Neuronal stem cell (in vitro differentiated cells): Measurements from ENCODE around the gene TRAPPC3L.

Source experiments
- DNase-seq: peaks from one replicate; pipeline ENCODE4 v3.0.0-alpha.2; 2013; ENCODE audit warnings: low spot score
- H2AFZ ChIP-seq: one replicate; pipeline ENCODE4 v1.6.1; 2013; ENCODE audit warnings: mild to moderate bottlenecking, low read length, inconsistent platforms
- H2AK5ac ChIP-seq: 2 replicates; pipeline ENCODE4 v1.6.1; 2013; ENCODE audit warnings: low read depth, mild to moderate bottlenecking, inconsistent platforms, low read length, moderate library complexity, mixed read lengths
- H2BK120ac ChIP-seq: 2 replicates; pipeline ENCODE4 v1.6.1; 2013; ENCODE audit warnings: low read depth, mild to moderate bottlenecking, inconsistent platforms, low read length, moderate library complexity, mixed read lengths
- H2BK12ac ChIP-seq: one replicate; pipeline ENCODE4 v1.6.1; 2013; ENCODE audit warnings: low read length, inconsistent platforms
- H2BK15ac ChIP-seq: 2 replicates; pipeline ENCODE4 v1.6.1; 2013; ENCODE audit warnings: mild to moderate bottlenecking, low read length, inconsistent platforms, mixed read lengths
- H2BK5ac ChIP-seq: one replicate; pipeline ENCODE4 v1.6.1; 2013; ENCODE audit warnings: inconsistent platforms, mild to moderate bottlenecking, low read length, moderate library complexity
- H3K14ac ChIP-seq: one replicate; pipeline ENCODE4 v1.6.1; 2013; ENCODE audit warnings: low read length, inconsistent platforms
- H3K18ac ChIP-seq: 2 replicates; pipeline ENCODE4 v1.6.1; 2013; ENCODE audit warnings: low read length, inconsistent platforms
- H3K23ac ChIP-seq: 2 replicates; pipeline ENCODE4 v1.6.1; 2013; ENCODE audit warnings: low read depth, mild to moderate bottlenecking, mixed read lengths, low read length, inconsistent platforms; ENCODE audit not compliant: poor library complexity
- H3K27ac ChIP-seq: replicated peaks from 3 replicates; pipeline ENCODE4 v1.5.1; 2013; ENCODE audit warnings: low read length, inconsistent platforms
- H3K27me3 ChIP-seq, 3 experiments: 2 replicates each; pipeline ENCODE4 v1.6.1; 2013; ENCODE audit warnings: low read length in 3 of 3, mild to moderate bottlenecking in 2 of 3, inconsistent platforms in 1 of 3, low read depth in 1 of 3, mixed read lengths in 1 of 3, moderate library complexity in 1 of 3; ENCODE audit not compliant: control insufficient read depth in 3 of 3, insufficient read depth in 3 of 3
- H3K36me3 ChIP-seq, 2 donors: replicated peaks in 1 of 2; 2 replicates each; pipeline ENCODE4 v1.6.1; 2013; ENCODE audit warnings: low read length in 2 of 2; ENCODE audit not compliant: control insufficient read depth in 2 of 2, insufficient read depth in 2 of 2
- H3K4ac ChIP-seq: 2 replicates; pipeline ENCODE4 v1.6.1; 2013; ENCODE audit warnings: inconsistent platforms, mild to moderate bottlenecking, low read length, moderate library complexity
- H3K4me1 ChIP-seq, 2 donors: 1 replicate in 1 of 2; 2 replicates in 1 of 2; pipeline ENCODE4 v1.6.1; 2013; ENCODE audit warnings: low read length in 2 of 2, low read depth in 1 of 2; ENCODE audit not compliant: control insufficient read depth in 2 of 2, insufficient read depth in 1 of 2
- H3K4me2 ChIP-seq: one replicate; pipeline ENCODE4 v1.6.1; 2013; ENCODE audit warnings: mild to moderate bottlenecking, low read length, inconsistent platforms; ENCODE audit not compliant: insufficient read depth, poor library complexity, severe bottlenecking
- H3K4me3 ChIP-seq, 2 donors: 2 replicates each; pipeline ENCODE4 v1.5.1; 2013; ENCODE audit warnings: low read length in 2 of 2, mild to moderate bottlenecking in 2 of 2, inconsistent platforms in 1 of 2, moderate library complexity in 1 of 2
- H3K79me1 ChIP-seq: one replicate; pipeline ENCODE4 v1.6.1; 2013; ENCODE audit warnings: low read depth, mild to moderate bottlenecking, inconsistent platforms, low read length, moderate library complexity
- H3K9ac ChIP-seq: one replicate; pipeline ENCODE4 v1.6.1; 2013; ENCODE audit warnings: mild to moderate bottlenecking, low read depth, low read length, inconsistent platforms; ENCODE audit not compliant: poor library complexity
- H3K9me3 ChIP-seq, 2 donors: replicated peaks in 1 of 2; 2 replicates each; pipeline versions ENCODE3 to v1.6.1; 2013; ENCODE audit warnings: low read length in 2 of 2, mild to moderate bottlenecking in 2 of 2, inconsistent platforms in 1 of 2, low read depth in 1 of 2, mixed read lengths in 1 of 2, moderate library complexity in 1 of 2; ENCODE audit not compliant: control insufficient read depth in 2 of 2, insufficient read depth in 1 of 2
- H4K8ac ChIP-seq: one replicate; pipeline ENCODE4 v1.6.1; 2013; ENCODE audit warnings: low read depth, mild to moderate bottlenecking, inconsistent platforms, low read length, moderate library complexity
- H4K91ac ChIP-seq: one replicate; pipeline ENCODE4 v1.6.1; 2013; ENCODE audit warnings: low read length, low read depth, mild to moderate bottlenecking, inconsistent platforms; ENCODE audit not compliant: poor library complexity
- WGBS, 2 donors: extraction: QIAGEN DNeasy Blood & Tissue Kit; methylation state at CpG; one replicate each; pipeline ENCODE4 v1.1.7; 2013; ENCODE audit warnings: missing lambda C conversion rate in 2 of 2, mixed read lengths in 1 of 2; ENCODE audit not compliant: insufficient read length in 2 of 2, insufficient replicate concordance in 1 of 2; ENCODE audit errors: extremely low coverage in 2 of 2; 5-methylcytosine and 5-hydroxymethylcytosine counted together

The TRAPPC3L gene

DNA sequence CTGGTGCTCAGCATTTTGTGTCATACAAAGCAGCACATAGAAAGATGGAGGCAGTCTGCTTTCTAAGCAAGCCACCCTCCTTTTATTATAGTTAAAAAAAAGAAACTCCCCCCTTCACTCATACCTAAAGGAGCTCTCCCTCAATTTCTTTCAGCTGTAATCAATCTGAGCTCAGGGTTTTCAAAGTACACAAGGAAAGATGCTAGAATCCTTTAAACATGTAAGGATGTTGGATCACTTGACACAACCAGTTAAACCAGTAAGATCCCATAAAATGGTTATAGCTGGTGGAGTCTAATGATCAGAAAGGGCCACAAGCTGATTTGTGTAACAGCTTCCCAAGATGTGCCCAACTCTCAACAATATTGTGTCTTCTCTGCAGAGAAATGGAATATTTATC, 8.0 kb upstream of the TRAPPC3L start, which contains the start of gene CALHM4:
Gene CALHM4, plus strand, starts transcription at position 301 of the 400 bp plus-strand sequence. Its CDS starts 43 bp downstream, at position 344.
- no peak within 1 kb of the TSS for H2AK5ac ChIP-seq
- H3K4ac ChIP-seq, result no peak within 1 kb of the TSS
- H3K27ac ChIP-seq, result no peak within 1 kb of the TSS
- H3K4me1 ChIP-seq, result peaks cover 2 to 3% of the 10 kb centered on the region in 2 donors
- no peaks in the 10 kb centered on the region for H3K79me1 ChIP-seq
- H2BK15ac ChIP-seq, result no peak within 1 kb of the TSS
- H3K4me3 ChIP-seq, result peak within 1 kb of the TSS in 1 of 2 donors; percentile 26
- H2BK5ac ChIP-seq, result no peak within 1 kb of the TSS
- H2AFZ ChIP-seq, result peak within 1 kb of the TSS; percentile 8
- no peak within 1 kb of the TSS for H3K4me2 ChIP-seq
- no peaks in the 10 kb centered on the region for H3K36me3 ChIP-seq
- no peak within 1 kb of the TSS for H4K8ac ChIP-seq
- H3K9me3 ChIP-seq, result no peaks in the 10 kb centered on the region
- DNase-seq, result no peak
- H3K9ac ChIP-seq, result no peak within 1 kb of the TSS
- H3K14ac ChIP-seq, result no peak within 1 kb of the TSS
- H3K18ac ChIP-seq, result no peak within 1 kb of the TSS
- no peak within 1 kb of the TSS for H3K23ac ChIP-seq
- no peak within 1 kb of the TSS for H2BK12ac ChIP-seq
- no peak within 1 kb of the TSS for H4K91ac ChIP-seq
- H2BK120ac ChIP-seq, result no peak within 1 kb of the TSS
- H3K27me3 ChIP-seq, result no peaks in the 10 kb centered on the region

DNA sequence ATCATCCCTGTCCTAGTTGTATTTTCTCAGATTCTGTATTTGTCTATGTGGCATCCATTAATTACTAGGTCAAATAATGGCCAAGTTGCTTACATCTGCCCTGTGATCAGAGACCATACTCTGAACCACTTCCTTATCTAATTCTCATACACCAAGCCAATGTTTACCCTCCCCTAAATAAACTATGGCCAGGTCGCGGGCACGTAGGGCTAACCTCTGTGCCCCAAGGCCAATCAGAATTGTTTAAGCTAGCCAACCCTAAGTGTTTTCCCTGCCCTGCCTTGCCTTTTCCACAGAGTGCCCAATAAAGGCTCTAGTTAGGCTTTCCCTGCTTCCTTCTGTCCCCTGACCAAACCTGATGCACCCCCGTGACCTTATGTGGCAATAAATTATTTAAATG, 5.3 kb upstream of the TRAPPC3L start:
- Histone ChIP-seq H3K36me3 (no peaks in the 10 kb centered on the region), H3K23ac (no peak overlapping the region), H4K91ac (no peak overlapping the region), H3K9me3 (no peaks in the 10 kb centered on the region), H3K4me2 (no peak overlapping the region), H4K8ac (no peak overlapping the region), H2BK15ac (no peak overlapping the region), H3K4ac (no peak overlapping the region), H2AFZ (no peak overlapping the region), H2BK120ac (no peak overlapping the region), H3K4me1 (no peaks in the 10 kb centered on the region), H3K27me3 (no peaks in the 10 kb centered on the region), H2BK5ac (no peak overlapping the region), H3K18ac (no peak overlapping the region), H3K9ac (no peak overlapping the region), H3K14ac (no peak overlapping the region), H2BK12ac (no peak overlapping the region), H3K4me3 (no peak overlapping the region), H3K79me1 (no peaks in the 10 kb centered on the region), H2AK5ac (no peak overlapping the region), H3K27ac (no peak overlapping the region)
- WGBS, 2 donors, result no CpG with 5 or more reads among the region's 4 CpGs
- DNase-seq, result no peak

DNA sequence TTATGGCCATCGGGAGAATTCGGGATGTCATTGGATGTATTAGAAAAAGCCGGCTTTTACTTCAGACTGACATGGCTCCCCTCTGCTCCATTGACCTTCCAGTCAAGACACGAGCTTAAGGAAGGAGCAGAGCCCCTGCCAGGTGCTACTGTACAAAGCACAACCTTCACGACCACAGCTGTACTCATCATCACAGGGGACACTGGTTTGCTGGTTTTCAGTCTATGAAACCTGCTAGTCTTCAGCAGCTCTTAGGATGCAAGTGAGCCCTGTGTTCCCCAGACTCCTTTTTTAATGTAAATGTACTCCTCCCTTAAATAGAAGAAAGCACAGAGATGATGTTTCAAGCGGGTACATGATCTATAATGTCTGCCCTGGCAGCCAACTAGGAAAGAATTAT, 1.9 kb upstream of the TRAPPC3L start:
- Histone ChIP-seq H2AK5ac (no peak overlapping the region), H3K4me3 (no peak overlapping the region), H3K23ac (no peak overlapping the region), H4K8ac (no peak overlapping the region), H3K4ac (no peak overlapping the region), H2BK5ac (no peak overlapping the region), H3K14ac (no peak overlapping the region), H3K36me3 (no peaks in the 10 kb centered on the region), H3K27me3 (no peaks in the 10 kb centered on the region), H3K4me1 (peaks cover 0 to 2% of the 10 kb centered on the region in 2 donors), H4K91ac (no peak overlapping the region), H2BK120ac (no peak overlapping the region), H2BK12ac (no peak overlapping the region), H3K9ac (no peak overlapping the region), H2AFZ (peak overlapping the region; percentile 53), H3K4me2 (no peak overlapping the region), H3K9me3 (no peaks in the 10 kb centered on the region), H2BK15ac (no peak overlapping the region), H3K79me1 (no peaks in the 10 kb centered on the region), H3K18ac (no peak overlapping the region), H3K27ac (no peak overlapping the region)
- DNase-seq, result no peak
- WGBS, 2 donors, result no CpG with 5 or more reads among the region's 6 CpGs

DNA sequence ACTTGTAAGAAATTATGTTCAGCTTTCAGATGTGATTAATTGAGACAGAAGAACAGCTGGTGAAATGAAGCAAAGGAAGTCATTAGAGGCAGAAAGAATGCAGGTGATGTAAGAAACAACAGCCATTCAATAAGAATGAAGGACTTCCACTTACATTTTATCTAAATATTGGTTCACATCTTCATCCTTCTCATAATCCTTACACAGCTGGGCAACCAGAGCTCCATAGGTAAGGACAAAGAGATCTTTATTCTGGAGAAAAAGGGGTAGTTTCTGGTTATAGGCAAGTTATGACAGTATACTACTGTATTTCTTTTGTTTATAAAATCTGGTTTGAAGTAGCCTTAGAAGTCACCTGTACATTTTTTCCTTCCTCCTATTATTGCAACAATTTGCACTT, 2.3 kb downstream of the TRAPPC3L start:
- no peak overlapping the region for H4K8ac ChIP-seq
- no peak overlapping the region for H2BK15ac ChIP-seq
- H3K4me2 ChIP-seq, result no peak overlapping the region
- H3K9me3 ChIP-seq, result no peaks in the 10 kb centered on the region
- no peak for DNase-seq
- H3K9ac ChIP-seq, result no peak overlapping the region
- no peak overlapping the region for H2BK5ac ChIP-seq
- H2BK12ac ChIP-seq, result no peak overlapping the region
- H2AK5ac ChIP-seq, result no peak overlapping the region
- H3K79me1 ChIP-seq, result no peaks in the 10 kb centered on the region
- H3K27ac ChIP-seq, result no peak overlapping the region
- H3K4ac ChIP-seq, result no peak overlapping the region
- H2BK120ac ChIP-seq, result no peak overlapping the region
- H3K14ac ChIP-seq, result no peak overlapping the region
- peaks cover 0 to 2% of the 10 kb centered on the region in 2 donors for H3K4me1 ChIP-seq
- no peak overlapping the region for H3K23ac ChIP-seq
- no peak overlapping the region for H3K18ac ChIP-seq
- H2AFZ ChIP-seq, result no peak overlapping the region
- no peak overlapping the region for H3K4me3 ChIP-seq
- H3K27me3 ChIP-seq, result no peaks in the 10 kb centered on the region
- no peaks in the 10 kb centered on the region for H3K36me3 ChIP-seq
- no peak overlapping the region for H4K91ac ChIP-seq
